ENCODE data around the gene STX16. TPM values are rescaled to one million over a fixed set of nuclear protein-coding genes. Genes with fewer than 3 reads are reported as not detected.
"Not testable (repeated sequence)": the region's sequence is repeated elsewhere in the genome, so short reads cannot be mapped to it uniquely, and the experiment has no call there.

Gene STX16
- total RNA-seq, 1 donor from 2014 or later, result 50.4 TPM

- Mint-ChIP-seq H3K36me3 (ENCODE audit: low read depth) (no peaks in the 10 kb centered on the region), H3K27me3 (ENCODE audit: low read depth) (no peaks in the 10 kb centered on the region), H3K4me1 (ENCODE audit: low read depth) (peaks cover 34% of the 10 kb centered on the region), H3K27ac (ENCODE audit: unreplicated experiment) (no peak overlapping the region), H3K9me3 (ENCODE audit: low read depth) (no peaks in the 10 kb centered on the region), H3K4me3 (ENCODE audit: unreplicated experiment) (no peak overlapping the region)
- TF ChIP-seq, protein P1, sequence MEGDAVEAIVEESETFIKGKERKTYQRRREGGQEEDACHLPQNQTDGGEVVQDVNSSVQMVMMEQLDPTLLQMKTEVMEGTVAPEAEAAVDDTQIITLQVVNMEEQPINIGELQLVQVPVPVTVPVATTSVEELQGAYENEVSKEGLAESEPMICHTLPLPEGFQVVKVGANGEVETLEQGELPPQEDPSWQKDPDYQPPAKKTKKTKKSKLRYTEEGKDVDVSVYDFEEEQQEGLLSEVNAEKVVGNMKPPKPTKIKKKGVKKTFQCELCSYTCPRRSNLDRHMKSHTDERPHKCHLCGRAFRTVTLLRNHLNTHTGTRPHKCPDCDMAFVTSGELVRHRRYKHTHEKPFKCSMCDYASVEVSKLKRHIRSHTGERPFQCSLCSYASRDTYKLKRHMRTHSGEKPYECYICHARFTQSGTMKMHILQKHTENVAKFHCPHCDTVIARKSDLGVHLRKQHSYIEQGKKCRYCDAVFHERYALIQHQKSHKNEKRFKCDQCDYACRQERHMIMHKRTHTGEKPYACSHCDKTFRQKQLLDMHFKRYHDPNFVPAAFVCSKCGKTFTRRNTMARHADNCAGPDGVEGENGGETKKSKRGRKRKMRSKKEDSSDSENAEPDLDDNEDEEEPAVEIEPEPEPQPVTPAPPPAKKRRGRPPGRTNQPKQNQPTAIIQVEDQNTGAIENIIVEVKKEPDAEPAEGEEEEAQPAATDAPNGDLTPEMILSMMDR (IDR thresholded peaks at IDR 0.05), result no peak
- no peak for DNase-seq (ENCODE audit: low spot score)
These were observed 4.8 kb upstream of the STX16 start for GRCh38 chr20:58646257-58646656.

GRCh38 chr20:58646703-58647102, 4.4 kb upstream of the STX16 start:
- Mint-ChIP-seq H3K27ac (ENCODE audit: unreplicated experiment) (no peak overlapping the region), H3K9me3 (ENCODE audit: low read depth) (no peaks in the 10 kb centered on the region), H3K4me3 (ENCODE audit: unreplicated experiment) (no peak overlapping the region), H3K36me3 (ENCODE audit: low read depth) (no peaks in the 10 kb centered on the region), H3K27me3 (ENCODE audit: low read depth) (no peaks in the 10 kb centered on the region), H3K4me1 (ENCODE audit: low read depth) (peaks cover 34% of the 10 kb centered on the region)
- DNase-seq (ENCODE audit: low spot score), result no peak
- TF ChIP-seq, protein P1 (IDR thresholded peaks at IDR 0.05), result no peak

GRCh38 chr20:58647162-58647795, 3.8 kb upstream of the STX16 start:
- Mint-ChIP-seq H3K4me3 (ENCODE audit: unreplicated experiment) (no peak overlapping the region), H3K4me1 (ENCODE audit: low read depth) (peaks cover 34% of the 10 kb centered on the region), H3K27me3 (ENCODE audit: low read depth) (no peaks in the 10 kb centered on the region), H3K9me3 (ENCODE audit: low read depth) (no peaks in the 10 kb centered on the region), H3K27ac (ENCODE audit: unreplicated experiment) (peak overlapping the region; percentile 81), H3K36me3 (ENCODE audit: low read depth) (no peaks in the 10 kb centered on the region)
- TF ChIP-seq, protein P1 (IDR thresholded peaks at IDR 0.05), result peak; percentile 15
- DNase-seq (ENCODE audit: low spot score), result no peak

GRCh38 chr20:58647796-58648501, 3.1 kb upstream of the STX16 start:
- H3K9me3 Mint-ChIP-seq (ENCODE audit: low read depth), result no peaks in the 10 kb centered on the region
- no peak for DNase-seq (ENCODE audit: low spot score)
- H3K4me1 Mint-ChIP-seq (ENCODE audit: low read depth), result peaks cover 39% of the 10 kb centered on the region
- TF ChIP-seq, protein P1 (IDR thresholded peaks at IDR 0.05), result no peak
- H3K4me3 Mint-ChIP-seq (ENCODE audit: unreplicated experiment), result no peak overlapping the region
- H3K27me3 Mint-ChIP-seq (ENCODE audit: low read depth), result no peaks in the 10 kb centered on the region
- H3K27ac Mint-ChIP-seq (ENCODE audit: unreplicated experiment), result peak overlapping the region; percentile 81
- H3K36me3 Mint-ChIP-seq (ENCODE audit: low read depth), result no peaks in the 10 kb centered on the region

DNA sequence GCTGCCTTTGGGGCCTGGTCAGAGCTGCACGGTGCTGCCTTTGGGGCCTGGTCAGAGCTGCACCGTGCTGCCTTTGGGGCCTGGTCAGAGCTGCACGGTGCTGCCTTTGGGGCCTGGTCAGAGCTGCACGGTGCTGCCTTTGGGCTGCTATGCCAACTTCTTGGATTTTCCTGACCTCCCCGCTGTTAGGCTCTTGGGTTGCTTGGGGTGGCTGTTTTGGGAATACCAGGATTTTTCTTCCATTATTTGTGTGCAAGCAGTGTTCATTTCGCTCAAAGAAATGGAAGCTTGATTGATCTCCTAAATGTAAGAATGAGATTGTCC, 2.6 kb upstream of the STX16 start:
- H3K27ac Mint-ChIP-seq (ENCODE audit: unreplicated experiment), result not testable (repeated sequence)

More for the DNA sequence above, 2.6 kb upstream of the STX16 start:
- not testable (repeated sequence) for H3K9me3 Mint-ChIP-seq (ENCODE audit: low read depth); DNase-seq (ENCODE audit: low spot score); H3K36me3 Mint-ChIP-seq (ENCODE audit: low read depth); H3K4me3 Mint-ChIP-seq (ENCODE audit: unreplicated experiment); H3K27me3 Mint-ChIP-seq (ENCODE audit: low read depth)
- H3K4me1 Mint-ChIP-seq (ENCODE audit: low read depth), result peaks cover 45% of the 10 kb centered on the region
